Effector memory CD4-positive, alpha-beta T cell (primary cell): ENCODE results near the gene MBD4.
A peak's percentile ranks its signal among the peaks of the same experiment; 100 is the strongest.
"Not testable (repeated sequence)": the region's sequence is repeated elsewhere in the genome, so short reads cannot be mapped to it uniquely, and the experiment has no call there.

ENCODE experiments used
- DNase-seq, 3 donors: peaks; one replicate each; pipeline ENCODE4 v3.0.0-alpha.2; 2020
- H3K27ac ChIP-seq: 2 replicates; pipeline ENCODE4 v1.7.0; 2013; ENCODE audit warnings: mild to moderate bottlenecking, low read length, moderate library complexity; ENCODE audit not compliant: insufficient read depth, poor library complexity, severe bottlenecking
- H3K27me3 ChIP-seq: replicated peaks from 2 replicates; pipeline ENCODE4 v1.7.0; 2013; ENCODE audit warnings: mild to moderate bottlenecking, low read length; ENCODE audit not compliant: insufficient read depth, control insufficient read depth, poor library complexity, severe bottlenecking
- H3K36me3 ChIP-seq: 2 replicates; pipeline ENCODE4 v1.7.0; 2013; ENCODE audit warnings: mild to moderate bottlenecking, low read length, moderate library complexity; ENCODE audit not compliant: control insufficient read depth, insufficient read depth
- H3K4me1 ChIP-seq: 2 replicates; pipeline ENCODE4 v1.7.0; 2013; ENCODE audit warnings: low read length, mild to moderate bottlenecking; ENCODE audit not compliant: control insufficient read depth, insufficient read depth, poor library complexity, severe bottlenecking
- H3K4me3 ChIP-seq: 2 replicates; pipeline ENCODE4 v1.7.0; 2013; ENCODE audit warnings: low read length, low read depth, mild to moderate bottlenecking; ENCODE audit not compliant: insufficient read depth, poor library complexity, severe bottlenecking
- H3K9me3 ChIP-seq: 2 replicates; pipeline ENCODE4 v1.7.0; 2013; ENCODE audit warnings: mild to moderate bottlenecking, low read length, moderate library complexity; ENCODE audit not compliant: control insufficient read depth

MBD4 gene

GRCh38 chr3:129481766-129482332 is 42.1 kb upstream of the MBD4 start:
- peaks cover 10% of the 10 kb centered on the region for H3K4me1 ChIP-seq
- H3K27ac ChIP-seq: peak overlapping the region; percentile 27
- H3K36me3 ChIP-seq: peaks cover 18% of the 10 kb centered on the region
- H3K4me3 ChIP-seq: no peak overlapping the region
- no peaks in the 10 kb centered on the region for H3K27me3 ChIP-seq
- DNase-seq: peak; percentile 14 to 52 (median 39)
- no peaks in the 10 kb centered on the region for H3K9me3 ChIP-seq

- not testable (repeated sequence) for DNase-seq, H3K4me3 ChIP-seq, H3K27me3 ChIP-seq, H3K9me3 ChIP-seq
- Histone ChIP-seq H3K27ac (peak overlapping the region; percentile 27), H3K36me3 (peaks cover 18% of the 10 kb centered on the region), H3K4me1 (peaks cover 10% of the 10 kb centered on the region)
Observed at GRCh38 chr3:129481225-129481765, 41.5 kb upstream of the MBD4 start.

GRCh38 chr3:129476586-129476985 is 36.8 kb upstream of the MBD4 start:
- Histone ChIP-seq H3K27me3 (no peaks in the 10 kb centered on the region), H3K4me3 (no peak overlapping the region), H3K27ac (no peak overlapping the region), H3K36me3 (peaks cover 18% of the 10 kb centered on the region), H3K4me1 (peaks cover 2% of the 10 kb centered on the region), H3K9me3 (no peaks in the 10 kb centered on the region)
- DNase-seq: no peak

- Histone ChIP-seq H3K36me3 (peaks cover 17% of the 10 kb centered on the region), H3K27ac (no peak overlapping the region), H3K4me3 (no peak overlapping the region), H3K4me1 (no peaks in the 10 kb centered on the region), H3K9me3 (no peaks in the 10 kb centered on the region), H3K27me3 (no peaks in the 10 kb centered on the region)
- no peak for DNase-seq
Observed at GRCh38 chr3:129475863-129476262, 36.1 kb upstream of the MBD4 start.

GRCh38 chr3:129474984-129475804 is 35.4 kb upstream of the MBD4 start:
- no peak overlapping the region for H3K27ac ChIP-seq
- H3K36me3 ChIP-seq: peaks cover 11% of the 10 kb centered on the region
- H3K4me1 ChIP-seq: no peaks in the 10 kb centered on the region
- H3K9me3 ChIP-seq: no peaks in the 10 kb centered on the region
- H3K27me3 ChIP-seq: no peaks in the 10 kb centered on the region
- H3K4me3 ChIP-seq: no peak overlapping the region
- DNase-seq: no peak

GRCh38 chr3:129473769-129474152 is 34.0 kb upstream of the MBD4 start:
- DNase-seq: no peak
- Histone ChIP-seq H3K27me3 (no peaks in the 10 kb centered on the region), H3K4me1 (no peaks in the 10 kb centered on the region), H3K27ac (no peak overlapping the region), H3K9me3 (no peaks in the 10 kb centered on the region), H3K36me3 (peaks cover 8% of the 10 kb centered on the region), H3K4me3 (no peak overlapping the region)

GRCh38 chr3:129473067-129473768 is 33.5 kb upstream of the MBD4 start:
- no peaks in the 10 kb centered on the region for H3K4me1 ChIP-seq
- peaks cover 4% of the 10 kb centered on the region for H3K36me3 ChIP-seq
- H3K27me3 ChIP-seq: no peaks in the 10 kb centered on the region
- no peak for DNase-seq
- no peak overlapping the region for H3K4me3 ChIP-seq
- no peaks in the 10 kb centered on the region for H3K9me3 ChIP-seq
- H3K27ac ChIP-seq: no peak overlapping the region

- no peaks in the 10 kb centered on the region for H3K4me1 ChIP-seq
- no peaks in the 10 kb centered on the region for H3K27me3 ChIP-seq
- H3K36me3 ChIP-seq: peaks cover 4% of the 10 kb centered on the region
- no peak overlapping the region for H3K27ac ChIP-seq
- no peaks in the 10 kb centered on the region for H3K9me3 ChIP-seq
- DNase-seq: no peak
- no peak overlapping the region for H3K4me3 ChIP-seq
Observed at GRCh38 chr3:129470861-129471260, 31.1 kb upstream of the MBD4 start.

GRCh38 chr3:129469026-129469425 is 29.3 kb upstream of the MBD4 start:
- H3K9me3 ChIP-seq: no peaks in the 10 kb centered on the region
- peaks cover 4% of the 10 kb centered on the region for H3K36me3 ChIP-seq
- H3K27ac ChIP-seq: no peak overlapping the region
- no peaks in the 10 kb centered on the region for H3K27me3 ChIP-seq
- no peak for DNase-seq
- no peaks in the 10 kb centered on the region for H3K4me1 ChIP-seq
- no peak overlapping the region for H3K4me3 ChIP-seq

GRCh38 chr3:129467932-129468331 is 28.2 kb upstream of the MBD4 start:
- H3K4me1 ChIP-seq: no peaks in the 10 kb centered on the region
- no peak for DNase-seq
- no peaks in the 10 kb centered on the region for H3K27me3 ChIP-seq
- no peak overlapping the region for H3K27ac ChIP-seq
- H3K9me3 ChIP-seq: no peaks in the 10 kb centered on the region
- H3K36me3 ChIP-seq: peaks cover 4% of the 10 kb centered on the region
- no peak overlapping the region for H3K4me3 ChIP-seq
